HepG2 (cell line): ENCODE measurements around the gene DHH. TPM values are rescaled to one million over a fixed set of nuclear protein-coding genes. Genes with fewer than 3 reads are reported as not detected.

Experiments used
- BORCS8-MEF2B ChIP-seq: sonication (generic); formaldehyde crosslinking; IDR thresholded peaks from 2 replicates; pipeline ENCODE4 v1.8.0; 2022; ENCODE audit warnings: mild to moderate bottlenecking, missing genetic modification reagents
- CTCF ChIP-seq: sonication (generic); formaldehyde crosslinking; IDR thresholded peaks from 2 replicates; pipeline ENCODE4 v1.5.0; 2020; ENCODE audit warnings: mild to moderate bottlenecking, missing genetic modification reagents, moderate library complexity
- FOXP1 ChIP-seq, 2 experiments: fragments of 450-650 bp in 1 of 2; IDR thresholded peaks; 2 replicates each; pipeline ENCODE4 v1.6.1; 2017 to 2018; ENCODE audit warnings: antibody characterized with exemption in 1 of 2
- GABPA ChIP-seq, 2 experiments: IDR thresholded peaks; 2 replicates each; pipeline ENCODE4 v1.6.1; 2011 to 2016; ENCODE audit warnings: low read depth in 2 of 2, low read length in 1 of 2, missing biosample characterization in 1 of 2, missing genetic modification characterization in 1 of 2
- GFI1 ChIP-seq: sonication (generic); formaldehyde crosslinking; IDR thresholded peaks from 2 replicates; pipeline ENCODE4 v1.5.0; 2020; ENCODE audit warnings: missing genetic modification reagents, mild to moderate bottlenecking, borderline replicate concordance
- ISX ChIP-seq: sonication (generic); formaldehyde crosslinking; conservative IDR thresholded peaks from 2 replicates; pipeline ENCODE4 v1.5.0; 2020; ENCODE audit warnings: missing genetic modification reagents
- NR1H2 ChIP-seq: sonication (generic); formaldehyde crosslinking; IDR thresholded peaks from 2 replicates; pipeline ENCODE4 v1.8.1; 2022; ENCODE audit warnings: low read depth, missing genetic modification reagents, borderline replicate concordance
- SMAD1 ChIP-seq: sonication (generic); formaldehyde crosslinking; IDR thresholded peaks from 2 replicates; pipeline ENCODE4 v1.4.0; 2020; ENCODE audit warnings: missing genetic modification reagents, low read depth, mild to moderate bottlenecking, borderline replicate concordance
- TBX3 ChIP-seq: fragments of 450-650 bp; IDR thresholded peaks from 2 replicates; pipeline ENCODE4 v1.6.1; 2017; ENCODE audit warnings: antibody characterized with exemption, mild to moderate bottlenecking, inconsistent platforms, borderline replicate concordance
- ZMYM4 ChIP-seq: sonication (generic); formaldehyde crosslinking; IDR thresholded peaks from 2 replicates; pipeline ENCODE4 v1.8.1; 2023; ENCODE audit warnings: mild to moderate bottlenecking, missing genetic modification reagents
- ZNF574 ChIP-seq: sonication (generic); formaldehyde crosslinking; IDR thresholded peaks from 2 replicates; pipeline ENCODE4 v1.4.0; 2020; ENCODE audit warnings: missing genetic modification reagents
- ZSCAN9 ChIP-seq: IDR thresholded peaks from 2 replicates; pipeline ENCODE4 v1.6.1; 2016; ENCODE audit warnings: borderline replicate concordance
- polyA plus RNA-seq, 8 experiments: library from polyadenylated mRNA; depleted of rRNA in 3 of 8; stranded (reverse) in 7 of 8; unstranded in 1 of 8; fragments of >200 nt; fragmentation: Illumina TruSeq in 4 of 8; extraction: Trizol in 4 of 8; gene quantifications; 2 replicates each; pipeline versions ENCODE4 v1.2.1 to v1.2.3, GENCODE V29; 2011 to 2016; ENCODE audit warnings: low read depth in 4 of 8, missing spikeins in 1 of 8, mixed read lengths in 1 of 8; ENCODE audit not compliant: insufficient read depth in 1 of 8
- total RNA-seq, 5 experiments: library from RNA; depleted of rRNA; stranded (reverse); fragments of >200 nt; fragmentation: Illumina TruSeq; extraction: Trizol; gene quantifications; 2 replicates each; pipeline ENCODE4 v1.2.3, GENCODE V29; 2016; ENCODE audit warnings: low read depth in 1 of 5
- TF ChIP-seq, protein P1 (sequence below): sonication (generic); formaldehyde crosslinking; IDR thresholded peaks from 2 replicates; pipeline ENCODE4 v1.4.0; 2020; ENCODE audit warnings: missing genetic modification reagents
- TF ChIP-seq, protein P2 (sequence below): sonication (generic); formaldehyde crosslinking; IDR thresholded peaks from 2 replicates; pipeline ENCODE4 v1.4.0; 2020; ENCODE audit warnings: mild to moderate bottlenecking, missing genetic modification reagents
- TF ChIP-seq, protein P3 (sequence below), 2 experiments: sonication (generic) in 1 of 2; formaldehyde crosslinking in 1 of 2; IDR thresholded peaks; 2 replicates each; pipeline versions ENCODE4 v1.4.0 to v1.6.1; 2018 to 2020; ENCODE audit warnings: missing genetic modification reagents in 2 of 2, borderline replicate concordance in 1 of 2, low read depth in 1 of 2, mild to moderate bottlenecking in 1 of 2, missing biosample characterization in 1 of 2

Gene DHH
- total and polyA plus RNA-seq, 2 of the 13 experiments (the other 11 are each of a cell fraction or from before 2014, with no cell fraction given): not detected

GRCh38 chr12:49088150-49088931, 6.3 kb downstream of the DHH start (continued):
- TF ChIP-seq, protein P1, sequence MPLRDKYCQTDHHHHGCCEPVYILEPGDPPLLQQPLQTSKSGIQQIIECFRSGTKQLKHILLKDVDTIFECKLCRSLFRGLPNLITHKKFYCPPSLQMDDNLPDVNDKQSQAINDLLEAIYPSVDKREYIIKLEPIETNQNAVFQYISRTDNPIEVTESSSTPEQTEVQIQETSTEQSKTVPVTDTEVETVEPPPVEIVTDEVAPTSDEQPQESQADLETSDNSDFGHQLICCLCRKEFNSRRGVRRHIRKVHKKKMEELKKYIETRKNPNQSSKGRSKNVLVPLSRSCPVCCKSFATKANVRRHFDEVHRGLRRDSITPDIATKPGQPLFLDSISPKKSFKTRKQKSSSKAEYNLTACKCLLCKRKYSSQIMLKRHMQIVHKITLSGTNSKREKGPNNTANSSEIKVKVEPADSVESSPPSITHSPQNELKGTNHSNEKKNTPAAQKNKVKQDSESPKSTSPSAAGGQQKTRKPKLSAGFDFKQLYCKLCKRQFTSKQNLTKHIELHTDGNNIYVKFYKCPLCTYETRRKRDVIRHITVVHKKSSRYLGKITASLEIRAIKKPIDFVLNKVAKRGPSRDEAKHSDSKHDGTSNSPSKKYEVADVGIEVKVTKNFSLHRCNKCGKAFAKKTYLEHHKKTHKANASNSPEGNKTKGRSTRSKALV (CRISPR knock-in tag): peak; percentile 99
- TF ChIP-seq ZSCAN9 (CRISPR knock-in tag): peak; percentile 66
- no peak for TF ChIP-seq NR1H2 (CRISPR knock-in tag)
- no peak for TF ChIP-seq FOXP1 (IDR thresholded peaks at IDR 0.05)
- no peak for TF ChIP-seq FOXP1 (CRISPR knock-in tag; IDR thresholded peaks at IDR 0.05)
- TF ChIP-seq ZNF574 (CRISPR knock-in tag): 0 out of 2 replicates have a peak, but pooled peaks have one; percentile 29
- TF ChIP-seq ZMYM4 (CRISPR knock-in tag): 0 out of 2 replicates have a peak, but pooled peaks have one; percentile 31
- no peak for TF ChIP-seq TBX3
- TF ChIP-seq GFI1 (CRISPR knock-in tag): peak; percentile 85
- TF ChIP-seq CTCF: peak; percentile 92
- TF ChIP-seq ISX (CRISPR knock-in tag): no peak
- 0 out of 2 replicates have a peak, but pooled peaks have one; percentile 38 for TF ChIP-seq BORCS8-MEF2B (CRISPR knock-in tag)
- TF ChIP-seq GABPA (IDR thresholded peaks at IDR 0.05; ENCODE audit: low read depth, low read length): no peak
- peak; percentile 13; the same call in 1 of the 2 replicates for TF ChIP-seq GABPA (CRISPR knock-in tag; IDR thresholded peaks at IDR 0.05; ENCODE audit: low read depth)
- TF ChIP-seq, protein P2, sequence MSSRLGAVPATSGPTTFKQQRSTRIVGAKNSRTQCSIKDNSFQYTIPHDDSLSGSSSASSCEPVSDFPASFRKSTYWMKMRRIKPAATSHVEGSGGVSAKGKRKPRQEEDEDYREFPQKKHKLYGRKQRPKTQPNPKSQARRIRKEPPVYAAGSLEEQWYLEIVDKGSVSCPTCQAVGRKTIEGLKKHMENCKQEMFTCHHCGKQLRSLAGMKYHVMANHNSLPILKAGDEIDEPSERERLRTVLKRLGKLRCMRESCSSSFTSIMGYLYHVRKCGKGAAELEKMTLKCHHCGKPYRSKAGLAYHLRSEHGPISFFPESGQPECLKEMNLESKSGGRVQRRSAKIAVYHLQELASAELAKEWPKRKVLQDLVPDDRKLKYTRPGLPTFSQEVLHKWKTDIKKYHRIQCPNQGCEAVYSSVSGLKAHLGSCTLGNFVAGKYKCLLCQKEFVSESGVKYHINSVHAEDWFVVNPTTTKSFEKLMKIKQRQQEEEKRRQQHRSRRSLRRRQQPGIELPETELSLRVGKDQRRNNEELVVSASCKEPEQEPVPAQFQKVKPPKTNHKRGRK (CRISPR knock-in tag): no peak
- TF ChIP-seq, protein P3, sequence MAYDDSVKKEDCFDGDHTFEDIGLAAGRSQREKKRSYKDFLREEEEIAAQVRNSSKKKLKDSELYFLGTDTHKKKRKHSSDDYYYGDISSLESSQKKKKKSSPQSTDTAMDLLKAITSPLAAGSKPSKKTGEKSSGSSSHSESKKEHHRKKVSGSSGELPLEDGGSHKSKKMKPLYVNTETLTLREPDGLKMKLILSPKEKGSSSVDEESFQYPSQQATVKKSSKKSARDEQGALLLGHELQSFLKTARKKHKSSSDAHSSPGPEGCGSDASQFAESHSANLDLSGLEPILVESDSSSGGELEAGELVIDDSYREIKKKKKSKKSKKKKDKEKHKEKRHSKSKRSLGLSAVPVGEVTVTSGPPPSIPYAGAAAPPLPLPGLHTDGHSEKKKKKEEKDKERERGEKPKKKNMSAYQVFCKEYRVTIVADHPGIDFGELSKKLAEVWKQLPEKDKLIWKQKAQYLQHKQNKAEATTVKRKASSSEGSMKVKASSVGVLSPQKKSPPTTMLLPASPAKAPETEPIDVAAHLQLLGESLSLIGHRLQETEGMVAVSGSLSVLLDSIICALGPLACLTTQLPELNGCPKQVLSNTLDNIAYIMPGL (CRISPR knock-in tag; IDR thresholded peaks at IDR 0.05; ENCODE audit: borderline replicate concordance in 1 of 2, low read depth in 1 of 2): peak; percentile 44 to 47; a peak in 2 of 4 replicates
- 0 out of 2 replicates have a peak, but pooled peaks have one; percentile 40 for TF ChIP-seq SMAD1
